ENCODE results near the gene ATRAID. TPM values are rescaled to one million over a fixed set of nuclear protein-coding genes. Genes with fewer than 3 reads are reported as not detected.

Gene ATRAID
- 100 to 1,000 TPM in 1 of 2 donors, 10 to 100 TPM in 1; 90.0 to 107 TPM for total RNA-seq
- 100 to 1,000 TPM; 136 to 204 TPM for polyA plus RNA-seq
- long read RNA-seq, donor 1, transcript ATRAID-202 (7 exons, 1,059 nt): minor isoform, 22 of 123 reads
- long read RNA-seq, donor 1, transcript ATRAID-204 (2 exons, 561 nt): minor isoform, 15 of 123 reads
- long read RNA-seq, donor 1, transcript ATRAID-201 (7 exons, 1,240 nt): major isoform, 74 of 123 reads
- long read RNA-seq, donor 1, partial matches to known transcripts: 10 of 123 reads
- long read RNA-seq, donor 1, other reads (novel, unspliced or antisense): 0 of 123 reads
- long read RNA-seq, donor 2, transcript ATRAID-201 (7 exons, 1,240 nt): major isoform, 26 of 43 reads
- long read RNA-seq, donor 2, transcript ATRAID-204 (2 exons, 561 nt): minor isoform, 7 of 43 reads
- long read RNA-seq, donor 2, transcript ATRAID-202 (7 exons, 1,059 nt): minor isoform, 10 of 43 reads
- long read RNA-seq, donor 2, partial matches to known transcripts: 0 of 43 reads
- long read RNA-seq, donor 2, other reads (novel, unspliced or antisense): 0 of 43 reads
- long read RNA-seq, donor 3, transcript ATRAID-204 (2 exons, 561 nt): minor isoform, 8 of 63 reads
- long read RNA-seq, donor 3, transcript ATRAID-201 (7 exons, 1,240 nt): major isoform, 44 of 63 reads
- long read RNA-seq, donor 3, transcript ATRAID-202 (7 exons, 1,059 nt): minor isoform, 11 of 63 reads
- long read RNA-seq, donor 3, partial matches to known transcripts: 0 of 63 reads
- long read RNA-seq, donor 3, other reads (novel, unspliced or antisense): 0 of 63 reads
- long read RNA-seq, donor 4, transcript ATRAID-201 (7 exons, 1,240 nt): major isoform, 31 of 63 reads
- long read RNA-seq, donor 4, transcript ATRAID-204 (2 exons, 561 nt): minor isoform, 9 of 63 reads
- long read RNA-seq, donor 4, transcript ATRAID-202 (7 exons, 1,059 nt): minor isoform, 11 of 63 reads
- long read RNA-seq, donor 4, partial matches to known transcripts: 12 of 63 reads
- long read RNA-seq, donor 4, other reads (novel, unspliced or antisense): 0 of 63 reads
- long read RNA-seq, donor 5, transcript ATRAID-204 (2 exons, 561 nt): minor isoform, 11 of 124 reads
- long read RNA-seq, donor 5, transcript ATRAID-201 (7 exons, 1,240 nt): major isoform, 78 of 124 reads
- long read RNA-seq, donor 5, transcript ATRAID-202 (7 exons, 1,059 nt): minor isoform, 26 of 124 reads
- long read RNA-seq, donor 5, partial matches to known transcripts: 6 of 124 reads
- long read RNA-seq, donor 5, other reads (novel, unspliced or antisense): 0 of 124 reads

DNA sequence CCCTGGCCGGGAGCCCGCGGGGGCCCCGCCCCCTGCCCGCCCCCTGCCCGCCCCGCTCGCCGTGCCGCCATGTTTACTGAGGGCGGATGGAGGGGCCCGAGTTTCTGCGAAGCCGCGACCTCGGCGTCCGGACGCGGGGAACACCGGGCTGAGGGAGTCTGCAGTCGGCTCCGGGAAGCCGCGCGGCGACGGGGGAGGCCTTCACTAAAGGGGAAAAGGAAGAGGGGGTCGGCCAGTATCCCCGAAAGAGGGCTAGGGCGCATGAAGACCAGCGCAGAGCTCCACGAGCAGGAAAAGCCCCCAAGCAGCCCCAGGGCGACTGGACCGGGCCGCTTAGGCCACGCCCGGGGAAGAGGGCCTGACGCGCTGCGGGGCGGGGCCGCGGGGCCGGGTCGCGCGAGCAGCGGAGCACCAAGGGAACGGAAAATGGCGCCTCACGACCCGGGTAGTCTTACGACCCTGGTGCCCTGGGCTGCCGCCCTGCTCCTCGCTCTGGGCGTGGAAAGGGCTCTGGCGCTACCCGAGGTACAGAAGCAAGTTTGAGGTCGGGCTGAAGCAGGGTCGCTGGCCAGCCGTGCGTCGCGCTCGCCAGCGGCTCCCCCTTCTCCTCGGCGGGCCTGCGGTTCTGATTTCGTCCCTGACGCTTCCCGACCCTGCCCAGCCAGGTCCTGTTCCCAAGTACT lies at the start of gene ATRAID, which contains the start of gene SLC5A6:
Gene ATRAID (plus strand): TSS at position 99 of the 683 bp plus-strand sequence. CDS start 328 bp downstream, at position 427.
Gene SLC5A6 (minus strand): TSS at position 326 of the 683 bp plus-strand sequence. CDS start 4,618 bp downstream, outside the sequence.
- peak; percentile 91 to 94 (median 93) for DNase-seq
- H3K36me3 ChIP-seq (ENCODE audit: control insufficient read depth in 4 of 4, insufficient read depth in 4 of 4, low read length in 4 of 4): peaks cover 3 to 20% (median 8%) of the 10 kb centered on the region in 4 donors
- TF ChIP-seq, protein P1, sequence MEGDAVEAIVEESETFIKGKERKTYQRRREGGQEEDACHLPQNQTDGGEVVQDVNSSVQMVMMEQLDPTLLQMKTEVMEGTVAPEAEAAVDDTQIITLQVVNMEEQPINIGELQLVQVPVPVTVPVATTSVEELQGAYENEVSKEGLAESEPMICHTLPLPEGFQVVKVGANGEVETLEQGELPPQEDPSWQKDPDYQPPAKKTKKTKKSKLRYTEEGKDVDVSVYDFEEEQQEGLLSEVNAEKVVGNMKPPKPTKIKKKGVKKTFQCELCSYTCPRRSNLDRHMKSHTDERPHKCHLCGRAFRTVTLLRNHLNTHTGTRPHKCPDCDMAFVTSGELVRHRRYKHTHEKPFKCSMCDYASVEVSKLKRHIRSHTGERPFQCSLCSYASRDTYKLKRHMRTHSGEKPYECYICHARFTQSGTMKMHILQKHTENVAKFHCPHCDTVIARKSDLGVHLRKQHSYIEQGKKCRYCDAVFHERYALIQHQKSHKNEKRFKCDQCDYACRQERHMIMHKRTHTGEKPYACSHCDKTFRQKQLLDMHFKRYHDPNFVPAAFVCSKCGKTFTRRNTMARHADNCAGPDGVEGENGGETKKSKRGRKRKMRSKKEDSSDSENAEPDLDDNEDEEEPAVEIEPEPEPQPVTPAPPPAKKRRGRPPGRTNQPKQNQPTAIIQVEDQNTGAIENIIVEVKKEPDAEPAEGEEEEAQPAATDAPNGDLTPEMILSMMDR (IDR thresholded peaks at IDR 0.05; ENCODE audit: control extremely low read depth, extremely low read depth): no peak
- ATAC-seq (ENCODE audit: insufficient read depth, low FRiP score): peak; percentile 97
- H3K4me1 ChIP-seq (ENCODE audit: control insufficient read depth in 5 of 5, insufficient read depth in 5 of 5, low read length in 5 of 5): peaks cover 0 to 19% (median 3%) of the 10 kb centered on the region in 5 donors
- peak within 1 kb of the TSS; percentile 84 for H3K4me3 ChIP-seq
- H3K9ac ChIP-seq (ENCODE audit: insufficient read depth in 1 of 2, low read length in 2 of 2): peak within 1 kb of the TSS; percentile 91 to 95
- H3K27me3 ChIP-seq (ENCODE audit: control insufficient read depth in 3 of 3, insufficient read depth in 3 of 3, low read length in 2 of 3): no peaks in the 10 kb centered on the region
- peak within 1 kb of the TSS; percentile 99 to 100 for H3K27ac ChIP-seq (ENCODE audit: low read depth in 1 of 2, low read length in 1 of 2)
- 0% methylated on average over 56 to 73 of the region's 73 CpGs for WGBS, 2 donors
- no peaks in the 10 kb centered on the region for H3K9me3 ChIP-seq (ENCODE audit: control insufficient read depth in 4 of 4, insufficient read depth in 3 of 4, low read length in 3 of 4)

- ATAC-seq (ENCODE audit: insufficient read depth, low FRiP score): no peak
- H3K9ac ChIP-seq (ENCODE audit: insufficient read depth in 1 of 2, low read length in 2 of 2): no peak overlapping the region
Measured at GRCh38 chr2:27162151-27163121, 49.4 kb upstream of the ATRAID start.

More at GRCh38 chr2:27162151-27163121, 49.4 kb upstream of the ATRAID start:
- Histone ChIP-seq H3K4me3 (no peak overlapping the region), H3K9me3 (ENCODE audit: control insufficient read depth in 4 of 4, insufficient read depth in 3 of 4, low read length in 3 of 4) (no peaks in the 10 kb centered on the region), H3K27me3 (ENCODE audit: control insufficient read depth in 3 of 3, insufficient read depth in 3 of 3, low read length in 2 of 3) (no peaks in the 10 kb centered on the region), H3K36me3 (ENCODE audit: control insufficient read depth in 4 of 4, insufficient read depth in 4 of 4, low read length in 4 of 4) (no peaks in the 10 kb centered on the region), H3K4me1 (ENCODE audit: control insufficient read depth in 5 of 5, insufficient read depth in 5 of 5, low read length in 5 of 5) (no peaks in the 10 kb centered on the region), H3K27ac (ENCODE audit: low read depth in 1 of 2, low read length in 1 of 2) (no peak overlapping the region)
- DNase-seq: no peak
- WGBS, 2 donors: 83 to 89% methylated on average over 15 of the region's 15 CpGs
- TF ChIP-seq, protein P1 (IDR thresholded peaks at IDR 0.05; ENCODE audit: control extremely low read depth, extremely low read depth): no peak
